Uterus (tissue), 4 donors: ENCODE measurements around the gene ZNF155. TPM values are rescaled to one million over a fixed set of nuclear protein-coding genes. Genes with fewer than 3 reads are reported as not detected.

ENCODE experiments used
- DNase-seq, 2 donors: peaks; one replicate each; pipeline ENCODE4 v3.0.0-alpha.2; 2019 to 2020
- H3K27ac ChIP-seq, 2 donors: fragments of 200-600 bp; sonication (generic); 1 replicate in 1 of 2; 2 replicates in 1 of 2; pipeline ENCODE4 v1.5.1; 2016 to 2018
- H3K27me3 ChIP-seq, 2 donors: fragments of 200-600 bp; sonication (generic); one replicate each; pipeline ENCODE4 v1.5.1; 2018 to 2019; ENCODE audit warnings: control low read depth in 1 of 2
- H3K36me3 ChIP-seq, 2 donors: fragments of 200-600 bp; sonication (generic); one replicate each; pipeline ENCODE4 v1.5.1; 2019; ENCODE audit warnings: control low read depth in 1 of 2
- H3K4me1 ChIP-seq, 2 donors: fragments of 200-600 bp; sonication (generic); one replicate each; pipeline ENCODE4 v1.5.1; 2018 to 2019; ENCODE audit warnings: control low read depth in 1 of 2
- H3K4me3 ChIP-seq, 2 donors: fragments of 200-600 bp; sonication (generic); 1 replicate in 1 of 2; 2 replicates in 1 of 2; pipeline ENCODE4 v1.5.1; 2018 to 2019; ENCODE audit warnings: mild to moderate bottlenecking in 1 of 2
- H3K9me3 ChIP-seq, 2 donors: fragments of 200-600 bp; sonication (generic); one replicate each; pipeline ENCODE4 v1.5.1; 2019; ENCODE audit warnings: control low read depth in 1 of 2
- CTCF ChIP-seq, 4 experiments: fragments of 200-600 bp in 2 of 4; fragments of 450-650 bp in 2 of 4; sonication (generic) in 2 of 4; IDR thresholded peaks; one replicate each; pipeline ENCODE4 v1.5.1; 2016 to 2019; ENCODE audit warnings: antibody characterized with exemption in 4 of 4, mild to moderate bottlenecking in 2 of 4, moderate library complexity in 1 of 4
- POLR2A ChIP-seq, 2 donors: fragments of 450-650 bp; IDR thresholded peaks; one replicate each; pipeline ENCODE4 v1.6.1; 2016; ENCODE audit warnings: antibody characterized with exemption in 2 of 2, mild to moderate bottlenecking in 1 of 2, moderate library complexity in 1 of 2
- intact Hi-C: fragments of 100-400 bp; cut with DNase I; formaldehyde crosslinking; loops from one replicate; pipeline ENCODE4 v1.15.1; 2023; ENCODE audit warnings: low total_unique reads
- total RNA-seq, 4 donors: library from RNA; depleted of rRNA in 3 of 4; stranded (reverse); fragments of >200 nt in 3 of 4; gene quantifications; one replicate each; pipeline versions ENCODE4 v1.1.0 to v1.2.4, GENCODE V29; 2014 to 2023
- donor health status: DM: yes; HTN: yes; CAD: no.

ZNF155 gene
- total RNA-seq, 4 donors from 2014 or later, result 6.2 to 51.7 (median 16.3) TPM

GRCh38 chr19:43984687-43985000, 656 bp downstream of the ZNF155 start:
- no peak for DNase-seq
- Histone ChIP-seq H3K9me3 (peaks cover 0 to 14% of the 10 kb centered on the region in 2 donors), H3K27ac (peak overlapping the region; percentile 59 to 70), H3K27me3 (no peaks in the 10 kb centered on the region), H3K4me3 (peak overlapping the region; percentile 52 to 81), H3K36me3 (no peaks in the 10 kb centered on the region), H3K4me1 (no peaks in the 10 kb centered on the region)
- TF ChIP-seq POLR2A (IDR thresholded peaks at IDR 0.05) (no peak), CTCF (IDR thresholded peaks at IDR 0.05) (no peak)
- intact Hi-C loops, result no loop called here

- Histone ChIP-seq H3K9me3 (peaks cover 0 to 28% of the 10 kb centered on the region in 2 donors), H3K27me3 (no peaks in the 10 kb centered on the region), H3K4me1 (no peaks in the 10 kb centered on the region), H3K4me3 (no peak overlapping the region), H3K27ac (no peak overlapping the region), H3K36me3 (no peaks in the 10 kb centered on the region)
- intact Hi-C loops, result no loop called here
- TF ChIP-seq CTCF (IDR thresholded peaks at IDR 0.05) (no peak), POLR2A (IDR thresholded peaks at IDR 0.05) (no peak)
- DNase-seq, result no peak
These were observed 13.8 kb downstream of the ZNF155 start for GRCh38 chr19:43997631-43998290.

- H3K27me3 ChIP-seq, result no peaks in the 10 kb centered on the region
- intact Hi-C loops, result no loop called here
- peaks cover 0 to 5% of the 10 kb centered on the region in 2 donors for H3K4me1 ChIP-seq
- no peak for DNase-seq
- peak overlapping the region; percentile 60 to 73 for H3K4me3 ChIP-seq
- TF ChIP-seq POLR2A (IDR thresholded peaks at IDR 0.05) (no peak), CTCF (IDR thresholded peaks at IDR 0.05) (no peak)
- H3K27ac ChIP-seq, result peak overlapping the region; percentile 45 to 55
- H3K9me3 ChIP-seq, result peaks cover 0 to 21% of the 10 kb centered on the region in 2 donors
- no peaks in the 10 kb centered on the region for H3K36me3 ChIP-seq
These were observed 18.2 kb downstream of the ZNF155 start for GRCh38 chr19:44002212-44002565.

- Histone ChIP-seq H3K36me3 (no peaks in the 10 kb centered on the region), H3K4me1 (peaks cover 0 to 5% of the 10 kb centered on the region in 2 donors), H3K27me3 (no peaks in the 10 kb centered on the region), H3K27ac (peak within 1 kb of the TSS; percentile 45 to 55), H3K9me3 (peaks cover 0 to 22% of the 10 kb centered on the region in 2 donors), H3K4me3 (peak within 1 kb of the TSS; percentile 60 to 73)
- peak; percentile 89 to 95 for DNase-seq
- intact Hi-C loops, result no loop called here
- TF ChIP-seq CTCF (IDR thresholded peaks at IDR 0.05), result no peak
- no peak for TF ChIP-seq POLR2A (IDR thresholded peaks at IDR 0.05)
These were observed 18.8 kb downstream of the ZNF155 start, which contains the start of gene ZNF230 for GRCh38 chr19:44002566-44003460. Gene ZNF230 (plus strand): TSS chr19:44002957. CDS start chr19:44007079, 4,122 bp downstream.
